Measurements from ENCODE around the gene TRAK2.
"Not testable (repeated sequence)": the region's sequence is repeated elsewhere in the genome, so short reads cannot be mapped to it uniquely, and the experiment has no call there.

TRAK2 gene

DNA sequence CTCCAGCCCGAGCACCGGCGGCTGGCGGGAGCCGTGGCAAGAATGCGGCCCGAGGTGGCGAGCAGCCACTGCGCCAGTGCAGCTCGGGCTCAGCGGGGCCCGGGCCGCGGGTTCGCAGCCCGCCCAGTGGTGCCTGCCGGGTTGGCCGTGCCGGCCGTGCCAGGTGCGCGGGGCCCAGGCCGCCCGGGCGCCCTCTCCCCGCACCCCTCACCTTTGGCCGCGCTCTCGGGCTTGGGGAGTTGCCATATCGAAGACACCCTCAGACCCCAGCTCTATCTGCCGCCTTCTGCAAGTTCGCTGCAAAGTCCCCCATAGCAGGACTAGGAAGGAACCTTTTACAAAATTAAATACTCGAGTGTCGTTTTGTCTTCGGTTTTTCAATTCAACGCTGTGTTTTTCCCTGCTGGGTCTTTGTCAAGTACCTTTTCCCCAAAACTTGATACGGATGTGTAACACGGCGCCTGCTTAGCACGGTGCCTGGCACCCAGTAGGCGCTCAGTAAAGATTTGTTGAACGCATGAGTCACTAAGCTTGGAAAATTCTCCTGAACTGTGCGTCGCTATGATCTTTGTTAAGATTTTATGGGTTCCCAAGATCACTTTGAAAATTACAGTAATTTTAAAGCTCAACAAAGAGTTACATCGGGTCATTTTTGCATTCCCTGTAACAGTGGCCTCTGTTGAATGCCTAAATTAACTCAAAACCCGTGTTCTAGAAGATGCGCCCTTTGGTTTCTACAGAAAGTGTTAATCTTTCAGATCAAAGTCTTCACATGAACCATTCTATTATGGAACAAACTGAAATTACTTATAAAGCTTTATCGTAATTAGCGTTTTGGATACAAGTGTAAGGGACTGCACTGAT, 1.0 kb upstream of the TRAK2 start:
- DNase-seq (ENCODE audit: low read depth in 2 of 2), result no peak

GRCh38 chr2:201450954-201451291, 335 bp downstream of the TRAK2 start:
- DNase-seq (ENCODE audit: low read depth in 2 of 2), result no peak

DNA sequence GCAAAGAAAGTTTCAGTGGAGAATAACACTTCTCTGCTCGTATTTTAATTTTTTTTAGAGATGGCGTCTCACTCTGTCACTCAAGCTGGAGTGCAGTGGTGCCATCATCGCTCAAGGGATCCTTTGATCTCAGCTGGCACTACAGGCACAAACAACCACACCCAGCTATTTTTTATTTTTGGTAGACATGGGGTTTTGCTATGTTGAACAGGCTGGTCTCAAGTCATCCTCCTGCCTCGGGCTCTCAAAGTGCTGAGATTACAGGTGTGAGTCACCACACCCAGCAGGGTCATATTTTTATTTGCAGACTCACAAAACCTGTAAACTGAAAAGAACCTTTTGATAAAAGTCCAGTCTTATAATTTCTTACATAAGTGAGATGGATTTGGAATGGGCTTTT, 2.6 kb downstream of the TRAK2 start:
- peak in 1 of 2 donors; percentile 2 for DNase-seq (ENCODE audit: low read depth in 2 of 2)

DNA sequence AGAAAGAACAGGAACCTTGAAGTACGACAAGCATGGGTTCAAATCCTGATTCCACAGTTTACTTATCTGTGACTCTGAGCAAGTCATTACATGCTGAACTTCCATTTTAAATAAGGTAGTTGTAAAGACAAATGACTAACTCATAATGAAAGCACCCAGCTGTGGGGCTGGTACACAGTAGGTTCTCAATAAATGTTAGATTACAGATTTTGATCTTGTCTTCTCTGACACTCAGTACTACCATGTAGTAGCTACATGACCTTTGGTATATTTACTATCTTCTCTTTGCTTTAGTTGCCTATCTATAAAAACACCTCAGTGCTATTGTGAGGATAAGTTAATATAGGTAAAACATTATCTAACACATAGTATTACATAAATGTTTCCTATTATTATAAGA, 3.2 kb downstream of the TRAK2 start:
- no peak for DNase-seq (ENCODE audit: low read depth in 2 of 2)

- no peak for DNase-seq (ENCODE audit: low read depth in 2 of 2)
Measured at GRCh38 chr2:201447086-201447485, 4.2 kb downstream of the TRAK2 start.

- no peak for DNase-seq (ENCODE audit: low read depth in 2 of 2)
Measured at GRCh38 chr2:201444746-201445465, 6.4 kb downstream of the TRAK2 start.

GRCh38 chr2:201441409-201441808, 9.8 kb downstream of the TRAK2 start:
- DNase-seq (ENCODE audit: low read depth in 2 of 2), result no peak

- DNase-seq (ENCODE audit: low read depth in 2 of 2), result no peak
Measured at GRCh38 chr2:201440182-201440581, 11.1 kb downstream of the TRAK2 start.

- DNase-seq (ENCODE audit: low read depth in 2 of 2), result not testable (repeated sequence)
Measured at GRCh38 chr2:201439336-201439922, 11.8 kb downstream of the TRAK2 start.

GRCh38 chr2:201436141-201436540, 15.1 kb downstream of the TRAK2 start:
- DNase-seq (ENCODE audit: low read depth in 2 of 2), result no peak

- no peak for DNase-seq (ENCODE audit: low read depth in 2 of 2)
Measured at GRCh38 chr2:201433394-201433995, 17.8 kb downstream of the TRAK2 start.

DNA sequence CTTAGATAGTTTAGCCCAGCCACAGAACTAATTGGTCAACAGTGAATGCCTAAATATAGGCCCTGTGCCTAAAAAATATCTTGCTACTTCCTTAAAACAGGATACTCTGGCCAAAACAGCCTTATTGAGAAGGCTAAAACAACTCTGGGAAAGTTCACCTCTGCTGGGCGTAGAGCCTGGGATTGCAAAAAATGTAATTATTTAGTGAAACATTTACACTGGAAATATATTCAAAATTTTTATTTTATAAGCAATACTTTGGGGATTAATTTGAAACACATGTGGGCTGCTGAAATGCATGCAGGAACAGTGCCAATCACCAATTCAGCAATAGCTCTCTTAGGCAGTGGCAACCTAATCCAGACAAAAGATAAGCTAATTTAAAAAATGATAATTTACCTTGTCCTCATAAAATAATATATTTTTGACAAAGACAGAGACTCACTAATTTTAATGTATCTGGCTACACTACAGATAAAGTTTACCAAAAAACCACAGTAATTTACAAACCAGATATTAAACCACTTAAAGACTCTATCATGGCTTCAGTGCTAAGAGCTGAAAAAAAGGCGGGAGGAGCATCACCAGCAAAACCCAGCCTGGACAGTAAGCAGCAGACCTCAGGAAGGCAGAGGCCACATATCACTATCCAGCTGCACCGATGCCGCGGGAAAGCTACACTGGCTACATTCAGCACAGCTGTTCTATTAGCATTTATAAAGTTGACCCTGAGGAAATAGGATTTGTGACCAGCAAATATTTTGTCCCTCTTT, 18.5 kb downstream of the TRAK2 start:
- DNase-seq (ENCODE audit: low read depth in 2 of 2), result no peak

GRCh38 chr2:201432038-201432620, 19.1 kb downstream of the TRAK2 start:
- DNase-seq (ENCODE audit: low read depth in 2 of 2), result no peak

DNA sequence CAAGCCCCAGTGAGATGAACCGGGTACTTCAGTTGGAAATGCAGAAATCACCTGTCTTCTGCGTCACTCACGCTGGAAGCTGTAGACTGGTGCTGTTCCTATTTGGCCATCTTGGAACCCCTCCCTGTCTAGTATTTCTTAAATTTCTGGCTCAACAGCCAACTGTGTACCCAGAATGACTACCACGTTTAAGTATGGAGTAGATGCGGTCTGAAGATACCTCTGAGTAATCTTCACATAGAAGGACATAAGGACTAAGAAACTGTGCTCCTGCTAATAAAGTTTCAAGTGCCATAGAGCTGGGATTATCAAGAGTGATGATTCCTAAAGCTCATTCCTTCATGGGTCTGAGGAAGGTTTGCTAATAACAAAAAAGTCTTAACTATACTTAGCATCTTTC, 20.4 kb downstream of the TRAK2 start:
- DNase-seq (ENCODE audit: low read depth in 2 of 2), result no peak

GRCh38 chr2:201430322-201430721, 20.9 kb downstream of the TRAK2 start:
- DNase-seq (ENCODE audit: low read depth in 2 of 2), result not testable (repeated sequence)

GRCh38 chr2:201429835-201430234, 21.4 kb downstream of the TRAK2 start:
- not testable (repeated sequence) for DNase-seq (ENCODE audit: low read depth in 2 of 2)

DNA sequence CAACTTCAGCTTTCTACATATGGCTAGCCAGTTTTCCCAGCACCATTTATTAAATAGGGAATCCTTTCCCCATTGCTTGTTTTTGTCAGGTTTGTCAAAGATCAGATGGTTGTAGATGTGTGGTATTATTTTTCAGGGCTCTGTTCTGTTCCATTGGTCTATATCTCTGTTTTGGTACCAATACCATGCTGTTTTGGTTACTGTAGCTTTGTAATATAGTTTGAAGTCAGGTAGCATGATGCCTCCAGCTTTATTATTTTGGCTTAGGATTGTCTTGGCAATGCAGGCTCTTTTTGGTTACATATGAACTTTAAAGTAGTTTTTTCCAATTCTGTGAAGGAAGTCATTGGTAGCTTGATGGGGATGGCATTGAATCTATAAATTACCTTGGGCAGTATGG, 22.9 kb downstream of the TRAK2 start:
- DNase-seq (ENCODE audit: low read depth in 2 of 2), result not testable (repeated sequence)

DNA sequence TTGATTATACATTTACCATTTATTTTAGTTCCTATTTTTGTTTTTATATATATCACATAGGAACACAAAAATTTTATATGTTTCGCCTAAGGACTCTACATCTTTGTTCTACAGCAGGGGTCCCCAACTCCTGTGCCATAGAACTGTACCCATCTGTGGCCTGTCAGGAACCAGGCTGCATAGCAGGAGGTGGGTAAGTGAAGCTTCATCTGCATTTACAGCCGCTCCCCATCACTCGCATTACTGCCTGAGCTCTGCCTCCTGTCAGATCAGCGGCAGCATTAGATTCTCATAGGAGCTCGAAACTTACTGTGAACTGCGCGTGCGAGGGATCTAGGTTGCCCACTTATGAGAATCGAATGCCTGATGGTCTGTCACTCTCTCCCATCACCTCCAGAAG, 25.3 kb downstream of the TRAK2 start:
- DNase-seq (ENCODE audit: low read depth in 2 of 2), result no peak

DNA sequence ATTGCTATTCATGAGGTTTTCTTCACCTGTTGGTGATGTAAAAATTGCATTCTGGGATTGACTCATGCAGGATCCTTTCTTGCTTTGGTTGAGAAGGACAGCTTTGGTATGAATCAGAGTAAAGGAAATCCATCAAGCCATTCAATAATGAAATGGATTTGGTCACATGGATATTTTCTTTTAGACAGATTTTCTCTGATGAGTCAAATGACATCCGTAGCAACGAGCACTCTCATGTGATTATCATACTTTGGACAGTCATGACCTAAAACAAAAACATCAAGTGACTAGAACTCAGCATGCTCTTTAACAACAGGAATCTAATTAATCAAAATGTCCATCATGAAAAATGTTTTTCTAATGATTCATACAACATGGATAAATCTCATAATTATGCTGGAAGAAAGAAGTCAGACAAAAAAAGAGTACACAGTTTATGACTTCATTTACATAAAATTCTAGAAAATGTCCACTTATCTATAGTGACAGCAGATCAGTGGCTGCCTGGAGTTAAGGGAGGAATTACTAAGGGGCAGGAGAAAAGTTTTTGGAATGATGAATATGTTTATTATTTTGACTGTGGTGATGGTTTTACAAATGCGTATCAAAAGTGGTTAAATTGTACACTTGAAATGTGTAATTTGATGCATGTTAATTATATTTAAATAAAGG, 30.7 kb downstream of the TRAK2 start:
- DNase-seq (ENCODE audit: low read depth in 2 of 2), result no peak

GRCh38 chr2:201419986-201420385, 31.3 kb downstream of the TRAK2 start:
- DNase-seq (ENCODE audit: low read depth in 2 of 2), result no peak
